Adrenal gland (tissue), 12 donors: ENCODE results near the gene CHD9. TPM values are rescaled to one million over a fixed set of nuclear protein-coding genes. Genes with fewer than 3 reads are reported as not detected.

Source experiments
- DNase-seq, 7 donors: peaks; one replicate each; pipeline ENCODE4 v3.0.0-alpha.2; 2019 to 2020
- H3K27ac ChIP-seq, 5 donors: fragments of 200-600 bp; sonication (generic) in 4 of 5; 1 replicate in 3 of 5; 2 replicates in 2 of 5; pipeline versions ENCODE4 v1.5.1 to v1.8.0; 2016 to 2020; ENCODE audit warnings: mild to moderate bottlenecking in 1 of 5
- H3K27me3 ChIP-seq: fragments of 200-600 bp; 2 replicates; pipeline ENCODE4 v1.8.0; 2021
- H3K36me3 ChIP-seq, 2 donors: fragments of 200-600 bp; replicated peaks in 1 of 2; 1 replicate in 1 of 2; 2 replicates in 1 of 2; pipeline versions ENCODE4 v1.5.1 to v1.8.0; 2018 to 2022
- H3K4me1 ChIP-seq, 2 donors: fragments of 200-600 bp; replicated peaks in 1 of 2; 1 replicate in 1 of 2; 2 replicates in 1 of 2; pipeline versions ENCODE4 v1.5.1 to v1.8.0; 2018 to 2021
- H3K4me3 ChIP-seq, 4 donors: fragments of 200-600 bp; sonication (generic) in 3 of 4; one replicate each; pipeline ENCODE4 v1.5.1; 2016 to 2018
- H3K9me3 ChIP-seq, 3 donors: fragments of 200-600 bp; sonication (generic) in 1 of 3; replicated peaks in 1 of 3; 1 replicate in 2 of 3; 2 replicates in 1 of 3; pipeline versions ENCODE4 v1.5.1 to v1.8.0; 2016 to 2021
- POLR2A ChIP-seq, 2 donors: fragments of 450-650 bp; IDR thresholded peaks; one replicate each; pipeline ENCODE4 v1.6.1; 2017; ENCODE audit warnings: antibody characterized with exemption in 2 of 2, mild to moderate bottlenecking in 2 of 2, moderate library complexity in 1 of 2
- WGBS, 4 donors: extraction: QIAGEN DNeasy Blood & Tissue Kit in 2 of 4; methylation state at CpG; one replicate each; pipeline versions ENCODE4 v1.1.5 to v1.1.7; 2013 to 2017; 5-methylcytosine and 5-hydroxymethylcytosine counted together
- intact Hi-C, 2 donors: fragments of 100-400 bp; cut with DNase I; formaldehyde crosslinking; loops; one replicate each; pipeline versions ENCODE4 v1.14.1 to v1.15.0; 2022 to 2023
- polyA plus RNA-seq, 3 donors: library from polyadenylated mRNA; stranded (reverse); fragments of 200-250 nt in 2 of 3; fragments of 350-450 nt in 1 of 3; fragmentation: Illumina TruSeq in 1 of 3; extraction: RNeasy Lipid Tissue Mini Kit (QIAGEN cat#74804) in 1 of 3; gene quantifications; one replicate each; pipeline ENCODE4 v1.2.3, GENCODE V29; 2013 to 2014
- total RNA-seq, 9 donors: library from RNA; depleted of rRNA in 4 of 9; stranded (reverse); fragments of >200 nt in 4 of 9; fragments of 120-200 nt in 1 of 9; fragmentation: NEBNext Ultra II Directional in 1 of 9; extraction: Animal tissue kit (Norgen Biotek cat#: 25700) in 1 of 9; gene quantifications; one replicate each; pipeline versions ENCODE4 v1.1.0 to v1.2.4, GENCODE V29; 2013 to 2023
- TF ChIP-seq, protein P1 (sequence below), 6 experiments: fragments of 450-650 bp in 4 of 6; fragments of 200-600 bp in 2 of 6; sonication (generic) in 1 of 6; IDR thresholded peaks; 1 replicate in 5 of 6; 2 replicates in 1 of 6; pipeline versions ENCODE4 v1.5.1 to v1.8.0; 2016 to 2021; ENCODE audit warnings: antibody characterized with exemption in 6 of 6, mild to moderate bottlenecking in 2 of 6, moderate library complexity in 1 of 6
- donor health status: healthy with polysubstance abuse.
- donor health status: Bipolar disorder and iron deficiency.
- donor health status: DM: yes; HTN: yes; CAD: no.
- donor health status: DM: no; HTN: no; CAD: no.
- donor health status: DM: no; HTN: no; CAD: no.
- donor health status: DM: yes; HTN: yes; CAD: no.

The CHD9 gene
- total and polyA plus RNA-seq, 12 donors, result 10.0 to 95.9 (median 54.7) TPM

- no peak for DNase-seq
- no peak for TF ChIP-seq POLR2A (IDR thresholded peaks at IDR 0.05)
- TF ChIP-seq, protein P1, sequence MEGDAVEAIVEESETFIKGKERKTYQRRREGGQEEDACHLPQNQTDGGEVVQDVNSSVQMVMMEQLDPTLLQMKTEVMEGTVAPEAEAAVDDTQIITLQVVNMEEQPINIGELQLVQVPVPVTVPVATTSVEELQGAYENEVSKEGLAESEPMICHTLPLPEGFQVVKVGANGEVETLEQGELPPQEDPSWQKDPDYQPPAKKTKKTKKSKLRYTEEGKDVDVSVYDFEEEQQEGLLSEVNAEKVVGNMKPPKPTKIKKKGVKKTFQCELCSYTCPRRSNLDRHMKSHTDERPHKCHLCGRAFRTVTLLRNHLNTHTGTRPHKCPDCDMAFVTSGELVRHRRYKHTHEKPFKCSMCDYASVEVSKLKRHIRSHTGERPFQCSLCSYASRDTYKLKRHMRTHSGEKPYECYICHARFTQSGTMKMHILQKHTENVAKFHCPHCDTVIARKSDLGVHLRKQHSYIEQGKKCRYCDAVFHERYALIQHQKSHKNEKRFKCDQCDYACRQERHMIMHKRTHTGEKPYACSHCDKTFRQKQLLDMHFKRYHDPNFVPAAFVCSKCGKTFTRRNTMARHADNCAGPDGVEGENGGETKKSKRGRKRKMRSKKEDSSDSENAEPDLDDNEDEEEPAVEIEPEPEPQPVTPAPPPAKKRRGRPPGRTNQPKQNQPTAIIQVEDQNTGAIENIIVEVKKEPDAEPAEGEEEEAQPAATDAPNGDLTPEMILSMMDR (IDR thresholded peaks at IDR 0.05), result no peak
Observed at GRCh38 chr16:53166099-53166498, 111.3 kb downstream of the CHD9 start.

GRCh38 chr16:53168744-53169143 lies 114.0 kb downstream of the CHD9 start:
- 90 to 97% (median 96%) methylated on average over 6 of the region's 6 CpGs for WGBS, 4 donors
- TF ChIP-seq, protein P1 (IDR thresholded peaks at IDR 0.05), result no peak
- H3K4me3 ChIP-seq, result no peak overlapping the region
- DNase-seq, result no peak
- intact Hi-C loops, result no loop called here
- H3K27me3 ChIP-seq, result no peaks in the 10 kb centered on the region
- no peak overlapping the region for H3K27ac ChIP-seq
- H3K9me3 ChIP-seq, result no peaks in the 10 kb centered on the region
- peaks cover 0 to 22% of the 10 kb centered on the region in 2 donors for H3K4me1 ChIP-seq
- H3K36me3 ChIP-seq, result no peaks in the 10 kb centered on the region

More at GRCh38 chr16:53166099-53166498, 111.3 kb downstream of the CHD9 start:
- intact Hi-C loops, result no loop called here
- no peaks in the 10 kb centered on the region for H3K27me3 ChIP-seq
- H3K36me3 ChIP-seq, result no peaks in the 10 kb centered on the region
- no peak overlapping the region for H3K27ac ChIP-seq
- no peak overlapping the region for H3K4me3 ChIP-seq
- H3K9me3 ChIP-seq, result no peaks in the 10 kb centered on the region
- peaks cover 0 to 9% of the 10 kb centered on the region in 2 donors for H3K4me1 ChIP-seq

GRCh38 chr16:53172517-53172916 lies 117.7 kb downstream of the CHD9 start:
- Histone ChIP-seq H3K36me3 (no peaks in the 10 kb centered on the region), H3K9me3 (no peaks in the 10 kb centered on the region), H3K4me3 (no peak overlapping the region), H3K4me1 (peaks cover 0 to 22% of the 10 kb centered on the region in 2 donors), H3K27me3 (no peaks in the 10 kb centered on the region), H3K27ac (no peak overlapping the region)
- TF ChIP-seq, protein P1 (IDR thresholded peaks at IDR 0.05), result no peak
- no peak for TF ChIP-seq POLR2A (IDR thresholded peaks at IDR 0.05)
- DNase-seq, result no peak
- intact Hi-C loops, result no loop called here
- WGBS, 4 donors, result 70 to 83% (median 73%) methylated on average over 4 of the region's 4 CpGs

GRCh38 chr16:53175118-53175517 lies 120.3 kb downstream of the CHD9 start:
- Histone ChIP-seq H3K36me3 (no peaks in the 10 kb centered on the region), H3K9me3 (no peaks in the 10 kb centered on the region), H3K4me3 (no peak overlapping the region), H3K4me1 (peaks cover 0 to 22% of the 10 kb centered on the region in 2 donors), H3K27me3 (no peaks in the 10 kb centered on the region), H3K27ac (no peak overlapping the region)
- intact Hi-C loops, result no loop called here
- WGBS, 4 donors, result 42 to 67% (median 60%) methylated on average over 1 of the region's 1 CpG
- DNase-seq, result no peak
- TF ChIP-seq, protein P1 (IDR thresholded peaks at IDR 0.05), result no peak
- no peak for TF ChIP-seq POLR2A (IDR thresholded peaks at IDR 0.05)
